AG04450 (cell line): Measurements from ENCODE around the gene TTC28. TPM values are rescaled to one million over a fixed set of nuclear protein-coding genes. Genes with fewer than 3 reads are reported as not detected.
"Not testable (repeated sequence)": the region's sequence is repeated elsewhere in the genome, so short reads cannot be mapped to it uniquely, and the experiment has no call there.

Source experiments
- CTCF ChIA-PET: fragments of 300-600, 350-600 bp; formaldehyde crosslinking; extraction: SDS; loops from one replicate; lab custom pipeline; 2022; ENCODE audit warnings: antibody characterized with exemption, inconsistent platforms; lab: Charles Lee
- POLR2A ChIA-PET: fragments of 350-600 bp; formaldehyde crosslinking; extraction: SDS; loops from one replicate; lab custom pipeline; 2021; ENCODE audit warnings: antibody characterized with exemption, inconsistent platforms; lab: Yijun Ruan, JAX
- DNase-seq: peaks from one replicate; pipeline ENCODE4 v3.0.0-alpha.2; 2011; ENCODE audit warnings: low read depth, low spot score
- H3K27ac ChIP-seq: one replicate; pipeline ENCODE4 v1.5.1; 2012; ENCODE audit warnings: low read depth, low read length, control low read depth
- H3K27me3 ChIP-seq: one replicate; pipeline ENCODE4 v1.6.0; 2012; ENCODE audit warnings: low read length; ENCODE audit not compliant: control insufficient read depth, insufficient read depth
- H3K4me3 ChIP-seq: 2 replicates; pipeline ENCODE4 v1.5.1; 2011; ENCODE audit warnings: mild to moderate bottlenecking, low read depth, low read length, control low read depth
- H3K9me3 ChIP-seq: 2 replicates; pipeline ENCODE4 v1.5.1; 2012; ENCODE audit warnings: low read length; ENCODE audit not compliant: control insufficient read depth, insufficient read depth
- polyA plus RNA-seq: library from polyadenylated mRNA; depleted of rRNA; stranded (reverse); fragments of >200 nt; gene quantifications from 2 replicates; pipeline ENCODE4 v1.2.3, GENCODE V29; 2011
- TF ChIP-seq, protein P1 (sequence below): IDR thresholded peaks from 2 replicates; pipeline ENCODE4 v1.5.1; 2011; ENCODE audit warnings: low read depth, low read length, control low read depth, inconsistent platforms

The TTC28 gene
- polyA plus RNA-seq, 1 experiment = 11.2 TPM

DNA sequence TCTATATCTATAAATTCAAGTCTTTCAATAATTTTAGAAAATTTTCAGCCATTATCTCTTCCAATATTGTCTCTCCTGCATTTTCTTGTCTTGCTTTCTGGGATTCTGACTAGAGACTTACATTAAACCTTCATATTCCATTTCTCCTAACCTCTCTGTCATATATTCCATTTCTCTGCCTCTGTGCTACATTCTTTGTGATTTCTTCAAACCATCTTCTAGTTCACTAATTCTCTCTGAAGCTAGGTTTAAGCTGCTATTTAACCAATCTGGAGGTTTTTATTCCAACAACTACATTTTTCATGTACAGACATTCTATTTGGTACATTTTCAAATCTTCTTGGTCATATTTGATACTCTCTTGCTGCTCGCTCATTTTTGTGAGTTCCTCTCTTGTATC is 122.5 kb downstream of the TTC28 start:
- POLR2A ChIA-PET = no interaction called here
- no peak overlapping the region for H3K4me3 ChIP-seq
- CTCF ChIA-PET = no interaction called here
- TF ChIP-seq, protein P1, sequence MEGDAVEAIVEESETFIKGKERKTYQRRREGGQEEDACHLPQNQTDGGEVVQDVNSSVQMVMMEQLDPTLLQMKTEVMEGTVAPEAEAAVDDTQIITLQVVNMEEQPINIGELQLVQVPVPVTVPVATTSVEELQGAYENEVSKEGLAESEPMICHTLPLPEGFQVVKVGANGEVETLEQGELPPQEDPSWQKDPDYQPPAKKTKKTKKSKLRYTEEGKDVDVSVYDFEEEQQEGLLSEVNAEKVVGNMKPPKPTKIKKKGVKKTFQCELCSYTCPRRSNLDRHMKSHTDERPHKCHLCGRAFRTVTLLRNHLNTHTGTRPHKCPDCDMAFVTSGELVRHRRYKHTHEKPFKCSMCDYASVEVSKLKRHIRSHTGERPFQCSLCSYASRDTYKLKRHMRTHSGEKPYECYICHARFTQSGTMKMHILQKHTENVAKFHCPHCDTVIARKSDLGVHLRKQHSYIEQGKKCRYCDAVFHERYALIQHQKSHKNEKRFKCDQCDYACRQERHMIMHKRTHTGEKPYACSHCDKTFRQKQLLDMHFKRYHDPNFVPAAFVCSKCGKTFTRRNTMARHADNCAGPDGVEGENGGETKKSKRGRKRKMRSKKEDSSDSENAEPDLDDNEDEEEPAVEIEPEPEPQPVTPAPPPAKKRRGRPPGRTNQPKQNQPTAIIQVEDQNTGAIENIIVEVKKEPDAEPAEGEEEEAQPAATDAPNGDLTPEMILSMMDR = no peak
- DNase-seq = no peak
- H3K27ac ChIP-seq = no peak overlapping the region
- H3K27me3 ChIP-seq = no peaks in the 10 kb centered on the region
- H3K9me3 ChIP-seq = peaks cover 2% of the 10 kb centered on the region

GRCh38 chr22:28553108-28553866 is 126.4 kb downstream of the TTC28 start:
- POLR2A ChIA-PET, DNase-seq, H3K4me3 ChIP-seq, H3K9me3 ChIP-seq, CTCF ChIA-PET, H3K27ac ChIP-seq, H3K27me3 ChIP-seq: not testable (repeated sequence)

GRCh38 chr22:28548406-28548805 is 131.2 kb downstream of the TTC28 start:
- ChIA-PET CTCF (interaction anchor here (0.6 kb wide), 1 partner anchor 533 kb away, joined by 3 read pairs; no protein-coding TSS in a partner anchor), POLR2A (no interaction called here)
- Histone ChIP-seq H3K27ac (no peak overlapping the region), H3K4me3 (no peak overlapping the region), H3K27me3 (no peaks in the 10 kb centered on the region), H3K9me3 (peaks cover 2% of the 10 kb centered on the region; the same call in 1 of the 2 replicates)
- no peak for DNase-seq
- TF ChIP-seq, protein P1 = no peak

GRCh38 chr22:28547132-28547842 is 132.4 kb downstream of the TTC28 start:
- Histone ChIP-seq H3K4me3 (no peak overlapping the region), H3K27me3 (no peaks in the 10 kb centered on the region), H3K9me3 (no peaks in the 10 kb centered on the region), H3K27ac (no peak overlapping the region)
- CTCF ChIA-PET = interaction anchor here (0.7 kb wide), 1 partner anchor 29 kb away, joined by 3 read pairs; no protein-coding TSS in a partner anchor
- TF ChIP-seq, protein P1 = no peak
- POLR2A ChIA-PET = no interaction called here
- no peak for DNase-seq

DNA sequence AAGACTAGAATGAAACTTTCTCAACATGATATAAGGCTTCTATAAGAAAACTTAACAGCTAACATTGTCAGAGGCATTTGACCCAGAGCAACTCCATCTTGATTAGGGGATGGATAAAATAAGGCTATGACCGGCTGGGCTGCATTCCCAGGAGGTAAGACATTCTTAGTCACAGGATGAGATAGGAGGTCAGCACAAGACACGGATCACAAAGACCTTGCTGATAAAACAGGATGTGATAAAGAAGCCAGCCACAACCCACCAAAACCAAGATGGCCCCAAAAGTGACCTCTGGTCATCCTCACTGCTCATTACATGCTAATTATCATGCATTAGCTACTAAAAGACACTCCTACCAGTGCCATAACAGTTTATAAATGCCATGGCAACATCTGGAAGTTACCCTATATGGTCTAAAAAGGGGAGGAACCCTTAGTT is 135.2 kb downstream of the TTC28 start:
- ChIA-PET POLR2A (no interaction called here), CTCF (no interaction called here)
- Histone ChIP-seq H3K27me3 (no peaks in the 10 kb centered on the region), H3K9me3 (no peaks in the 10 kb centered on the region), H3K4me3 (no peak overlapping the region), H3K27ac (no peak overlapping the region)
- TF ChIP-seq, protein P1 = no peak
- no peak for DNase-seq
